ENCODE measurements around the gene DTX4.

DNA sequence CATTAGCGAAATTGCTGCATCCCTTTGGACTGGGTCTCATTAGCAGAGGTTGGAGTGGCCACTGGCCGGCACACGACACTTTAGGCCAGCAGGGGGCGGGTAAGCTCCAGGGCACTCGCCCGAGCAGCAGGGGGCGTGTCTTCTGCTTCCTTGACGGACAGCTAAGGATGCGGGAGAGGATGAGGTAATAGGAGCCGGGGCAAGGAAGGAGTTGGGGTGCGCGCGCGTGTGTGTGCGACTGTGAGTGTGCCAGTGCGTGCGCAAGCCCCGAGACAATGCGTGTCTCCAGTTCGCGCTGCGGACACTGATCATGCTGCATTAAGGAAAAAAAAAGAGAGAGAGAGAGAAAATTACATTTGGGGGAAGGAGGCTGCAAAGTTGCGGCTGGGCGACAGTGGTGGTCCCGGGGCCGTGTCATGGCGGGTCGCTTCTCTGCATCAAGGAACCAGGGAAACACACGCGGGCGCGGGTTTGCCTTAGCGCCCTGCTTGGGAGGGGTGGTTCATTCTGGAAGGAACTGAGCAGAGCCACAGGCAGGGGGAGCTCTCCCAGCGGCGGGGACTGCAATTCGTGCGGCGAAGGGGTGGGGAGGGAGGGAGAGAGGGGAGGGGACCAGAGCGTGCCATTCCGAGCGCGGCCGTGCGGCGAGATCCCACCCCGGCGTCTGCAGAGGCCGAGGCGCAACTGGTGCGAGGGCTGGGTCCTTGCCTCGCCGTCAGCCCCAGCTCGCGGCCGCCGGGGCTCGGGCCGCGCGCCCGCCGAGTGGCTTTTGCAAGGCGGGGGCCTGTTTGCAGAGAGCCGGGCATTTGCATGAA, at the start of gene DTX4:
- TF ChIP-seq, protein P1, sequence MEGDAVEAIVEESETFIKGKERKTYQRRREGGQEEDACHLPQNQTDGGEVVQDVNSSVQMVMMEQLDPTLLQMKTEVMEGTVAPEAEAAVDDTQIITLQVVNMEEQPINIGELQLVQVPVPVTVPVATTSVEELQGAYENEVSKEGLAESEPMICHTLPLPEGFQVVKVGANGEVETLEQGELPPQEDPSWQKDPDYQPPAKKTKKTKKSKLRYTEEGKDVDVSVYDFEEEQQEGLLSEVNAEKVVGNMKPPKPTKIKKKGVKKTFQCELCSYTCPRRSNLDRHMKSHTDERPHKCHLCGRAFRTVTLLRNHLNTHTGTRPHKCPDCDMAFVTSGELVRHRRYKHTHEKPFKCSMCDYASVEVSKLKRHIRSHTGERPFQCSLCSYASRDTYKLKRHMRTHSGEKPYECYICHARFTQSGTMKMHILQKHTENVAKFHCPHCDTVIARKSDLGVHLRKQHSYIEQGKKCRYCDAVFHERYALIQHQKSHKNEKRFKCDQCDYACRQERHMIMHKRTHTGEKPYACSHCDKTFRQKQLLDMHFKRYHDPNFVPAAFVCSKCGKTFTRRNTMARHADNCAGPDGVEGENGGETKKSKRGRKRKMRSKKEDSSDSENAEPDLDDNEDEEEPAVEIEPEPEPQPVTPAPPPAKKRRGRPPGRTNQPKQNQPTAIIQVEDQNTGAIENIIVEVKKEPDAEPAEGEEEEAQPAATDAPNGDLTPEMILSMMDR (IDR thresholded peaks at IDR 0.05; ENCODE audit: insufficient read depth, low read depth, low read length), result peak; percentile 91
- no peak for TF ChIP-seq EZH2 (IDR thresholded peaks at IDR 0.05; ENCODE audit: insufficient read depth, low read length)

Measured in astrocyte (in vitro differentiated cells and primary cell).